IMR-90 (cell line): Measurements from ENCODE around the gene POR.
A peak's percentile ranks its signal among the peaks of the same experiment; 100 is the strongest.

Experiments used
- CTCF ChIP-seq: conservative IDR thresholded peaks from 2 replicates; pipeline ENCODE4 v1.5.1; 2012; ENCODE audit warnings: mild to moderate bottlenecking, low read depth, low read length, improper control_type of control experiment
- MXI1 ChIP-seq: IDR thresholded peaks from 2 replicates; pipeline ENCODE4 v1.6.1; 2012; ENCODE audit warnings: low read depth, mild to moderate bottlenecking, low read length, moderate library complexity, borderline replicate concordance
- POLR2A ChIP-seq: IDR thresholded peaks from 2 replicates; pipeline ENCODE4 v1.6.1; 2012; ENCODE audit warnings: mild to moderate bottlenecking, low read depth, low read length
- RAD21 ChIP-seq: IDR thresholded peaks from 2 replicates; pipeline ENCODE4 v1.6.1; 2012; ENCODE audit warnings: low read length, improper control_type of control experiment
- RFX5 ChIP-seq: IDR thresholded peaks from 2 replicates; pipeline ENCODE4 v1.8.0; 2012; ENCODE audit warnings: low read depth, mild to moderate bottlenecking, low read length, moderate library complexity

- peak; percentile 83; the same call in 1 of the 2 replicates for TF ChIP-seq MXI1
- no peak for TF ChIP-seq RAD21
- TF ChIP-seq CTCF: 0 out of 2 replicates have a peak, but pooled peaks have one; percentile 24
- peak; percentile 84 for TF ChIP-seq POLR2A
- TF ChIP-seq RFX5: no peak
These were observed 36.0 kb upstream of the POR start, which contains the start of gene RHBDD2 for GRCh38 chr7:75878769-75879611.
